ENCODE measurements around the gene GPR157. TPM values are rescaled to one million over a fixed set of nuclear protein-coding genes. Genes with fewer than 3 reads are reported as not detected.

Gene GPR157
- total and polyA plus RNA-seq, 10 of the 15 experiments (the other 5 are each of a cell fraction or from before 2014, with no cell fraction given), result 0.66 to 15.9 (median 3.1) TPM

DNA sequence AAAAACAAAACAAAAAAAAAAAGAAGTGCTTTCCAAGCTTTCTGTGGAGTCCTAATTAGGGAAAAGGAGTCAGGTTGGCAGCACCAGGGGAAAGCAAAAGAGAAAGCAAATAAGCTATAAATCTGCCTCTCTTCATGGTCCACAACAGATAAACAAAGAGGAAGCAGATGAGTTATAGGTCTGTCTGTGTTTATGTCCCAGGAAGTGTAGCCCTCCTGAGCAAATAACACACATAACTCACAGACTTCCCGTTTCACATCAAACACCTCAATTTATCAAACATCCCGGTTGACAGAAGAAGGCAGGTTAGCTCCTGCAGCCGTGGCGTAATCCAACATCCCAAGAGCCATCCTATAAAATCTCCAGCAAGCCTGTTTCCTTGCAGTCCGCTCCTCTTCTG lies 53.9 kb downstream of the GPR157 start (continued):
- TF ChIP-seq, protein P1, sequence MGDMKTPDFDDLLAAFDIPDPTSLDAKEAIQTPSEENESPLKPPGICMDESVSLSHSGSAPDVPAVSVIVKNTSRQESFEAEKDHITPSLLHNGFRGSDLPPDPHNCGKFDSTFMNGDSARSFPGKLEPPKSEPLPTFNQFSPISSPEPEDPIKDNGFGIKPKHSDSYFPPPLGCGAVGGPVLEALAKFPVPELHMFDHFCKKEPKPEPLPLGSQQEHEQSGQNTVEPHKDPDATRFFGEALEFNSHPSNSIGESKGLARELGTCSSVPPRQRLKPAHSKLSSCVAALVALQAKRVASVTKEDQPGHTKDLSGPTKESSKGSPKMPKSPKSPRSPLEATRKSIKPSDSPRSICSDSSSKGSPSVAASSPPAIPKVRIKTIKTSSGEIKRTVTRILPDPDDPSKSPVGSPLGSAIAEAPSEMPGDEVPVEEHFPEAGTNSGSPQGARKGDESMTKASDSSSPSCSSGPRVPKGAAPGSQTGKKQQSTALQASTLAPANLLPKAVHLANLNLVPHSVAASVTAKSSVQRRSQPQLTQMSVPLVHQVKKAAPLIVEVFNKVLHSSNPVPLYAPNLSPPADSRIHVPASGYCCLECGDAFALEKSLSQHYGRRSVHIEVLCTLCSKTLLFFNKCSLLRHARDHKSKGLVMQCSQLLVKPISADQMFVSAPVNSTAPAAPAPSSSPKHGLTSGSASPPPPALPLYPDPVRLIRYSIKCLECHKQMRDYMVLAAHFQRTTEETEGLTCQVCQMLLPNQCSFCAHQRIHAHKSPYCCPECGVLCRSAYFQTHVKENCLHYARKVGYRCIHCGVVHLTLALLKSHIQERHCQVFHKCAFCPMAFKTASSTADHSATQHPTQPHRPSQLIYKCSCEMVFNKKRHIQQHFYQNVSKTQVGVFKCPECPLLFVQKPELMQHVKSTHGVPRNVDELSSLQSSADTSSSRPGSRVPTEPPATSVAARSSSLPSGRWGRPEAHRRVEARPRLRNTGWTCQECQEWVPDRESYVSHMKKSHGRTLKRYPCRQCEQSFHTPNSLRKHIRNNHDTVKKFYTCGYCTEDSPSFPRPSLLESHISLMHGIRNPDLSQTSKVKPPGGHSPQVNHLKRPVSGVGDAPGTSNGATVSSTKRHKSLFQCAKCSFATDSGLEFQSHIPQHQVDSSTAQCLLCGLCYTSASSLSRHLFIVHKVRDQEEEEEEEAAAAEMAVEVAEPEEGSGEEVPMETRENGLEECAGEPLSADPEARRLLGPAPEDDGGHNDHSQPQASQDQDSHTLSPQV (IDR thresholded peaks at IDR 0.05), result no peak
- TF ChIP-seq ZNF384 (IDR thresholded peaks at IDR 0.05; ENCODE audit: borderline replicate concordance, low read depth, low read length) (no peak), IKZF1 (conservative IDR thresholded peaks at IDR 0.05) (0 out of 2 replicates have a peak, but pooled peaks have one; percentile 25), IKZF2 (IDR thresholded peaks at IDR 0.05) (peak; percentile 48 to 67), EED (IDR thresholded peaks at IDR 0.05; ENCODE audit: low read depth) (0 out of 2 replicates have a peak, but pooled peaks have one; percentile 15), SPI1 (IDR thresholded peaks at IDR 0.05; ENCODE audit: borderline replicate concordance, insufficient read depth, low read depth, low read length) (peak; percentile 67), FOXK2 (IDR thresholded peaks at IDR 0.05) (no peak), NFYB (IDR thresholded peaks at IDR 0.05; ENCODE audit: insufficient read depth, low read depth, low read length) (no peak)

GRCh38 chr1:9073143-9073542 lies 55.8 kb downstream of the GPR157 start:
- H3K36me3 ChIP-seq (ENCODE audit: control insufficient read depth in 2 of 2, insufficient read depth in 2 of 2, low read length in 1 of 2), result no peaks in the 10 kb centered on the region
- intact Hi-C loops (cut with micrococcal nuclease; ENCODE audit: unreplicated experiment) (no loop called here), in situ Hi-C loops (cut with MboI) (no loop called here)
- H3K79me2 ChIP-seq (ENCODE audit: control insufficient read depth, insufficient read depth, low read length), result peaks cover 9% of the 10 kb centered on the region
- no peak overlapping the region for H3K4me2 ChIP-seq (ENCODE audit: control insufficient read depth, insufficient read depth)
- no peak overlapping the region for H2AFZ ChIP-seq (ENCODE audit: control insufficient read depth, low read depth, low read length)
- WGBS (ENCODE audit: insufficient coverage, insufficient replicate concordance, low lambda C conversion rate, missing lambda C conversion rate), result 78% methylated on average over 3 of the region's 3 CpGs
- H3K4me3 ChIP-seq, result no peak overlapping the region
- DNase-seq (ENCODE audit: low read depth, low spot score), result no peak
- no peak for FAIRE-seq
- CTCF ChIA-PET, result no interaction called here
- no peak overlapping the region for H3K27ac ChIP-seq (ENCODE audit: control insufficient read depth, insufficient read depth)
- H3K9me3 ChIP-seq (replicated peaks; ENCODE audit: control insufficient read depth, insufficient read depth, low read length), result no peaks in the 10 kb centered on the region
- TF ChIP-seq POLR2AphosphoS2 (IDR thresholded peaks at IDR 0.05; ENCODE audit: low read depth, low read length), result no peak
- no peak for TF ChIP-seq CEBPZ (IDR thresholded peaks at IDR 0.05; ENCODE audit: low read depth, low read length)
- no peak for TF ChIP-seq TCF3 (IDR thresholded peaks at IDR 0.05; ENCODE audit: borderline replicate concordance, insufficient read depth, low read depth, low read length)
- no peak for TF ChIP-seq CEBPB (IDR thresholded peaks at IDR 0.05; ENCODE audit: borderline replicate concordance in 1 of 2, low read depth in 2 of 2, low read length in 2 of 2)
- TF ChIP-seq GABPA (IDR thresholded peaks at IDR 0.05; ENCODE audit: low read depth), result no peak
- TF ChIP-seq ZNF207 (IDR thresholded peaks at IDR 0.05; ENCODE audit: borderline replicate concordance), result no peak
- TF ChIP-seq TARDBP (IDR thresholded peaks at IDR 0.05; ENCODE audit: borderline replicate concordance), result no peak
- RAD21 ChIA-PET (ENCODE audit: unreplicated experiment), result interaction anchor here (1.7 kb wide), 1 partner anchor 11 kb away, joined by 7 read pairs; no protein-coding TSS in a partner anchor
- H3K9ac ChIP-seq (ENCODE audit: control insufficient read depth, insufficient read depth, low read length), result no peak overlapping the region
- H4K20me1 ChIP-seq (ENCODE audit: control insufficient read depth, insufficient read depth), result no peaks in the 10 kb centered on the region
- SMC1A ChIA-PET (ENCODE audit: uncharacterized antibody, unreplicated experiment), result interaction anchor here (0.6 to 1.0 kb wide), 2 partner anchors 9 to 67 kb away, joined by 3 read pairs; no protein-coding TSS in a partner anchor
- ATAC-seq, result no peak
- no peaks in the 10 kb centered on the region for H3K27me3 ChIP-seq (replicated peaks in 1 of 2; ENCODE audit: control insufficient read depth in 2 of 2, insufficient read depth in 2 of 2, low read length in 1 of 2)
- peaks cover 27% of the 10 kb centered on the region for H3K4me1 ChIP-seq (ENCODE audit: control insufficient read depth, insufficient read depth, low read length)
- BruUV-seq (replicated peaks), result no TSS peak
- POLR2A ChIA-PET, result no interaction called here
